Activated T-helper 1 cell treated with anti-CD3 and anti-CD28 coated beads, Interleukin-2, amount 50 U/mL, for 16 hours (primary cell): ENCODE results near the gene FAM20C.

ENCODE experiments used
- DNase-seq, 2 donors: peaks; one replicate each; pipeline ENCODE4 v3.0.0-alpha.2; 2020; ENCODE audit warnings: low read depth in 1 of 2, low spot score in 1 of 2

Gene FAM20C

GRCh38 chr7:266851-267840 lies 74.8 kb downstream of the FAM20C start:
- no peak for DNase-seq

GRCh38 chr7:268991-269390 lies 76.6 kb downstream of the FAM20C start:
- DNase-seq = no peak

GRCh38 chr7:269721-270120 lies 77.3 kb downstream of the FAM20C start:
- no peak for DNase-seq

- no peak for DNase-seq
These were observed 78.1 kb downstream of the FAM20C start for GRCh38 chr7:270351-270983.

- DNase-seq = no peak
These were observed 79.1 kb downstream of the FAM20C start for GRCh38 chr7:271266-272107.

- no peak for DNase-seq
These were observed 79.8 kb downstream of the FAM20C start for GRCh38 chr7:272108-272615.

- no peak for DNase-seq
These were observed 80.3 kb downstream of the FAM20C start for GRCh38 chr7:272631-273030.

- no peak for DNase-seq
These were observed 81.0 kb downstream of the FAM20C start for GRCh38 chr7:273327-273726.

- no peak for DNase-seq
These were observed 81.9 kb downstream of the FAM20C start for GRCh38 chr7:274266-274665.

- DNase-seq = no peak
These were observed 84.0 kb downstream of the FAM20C start for GRCh38 chr7:276230-276835.

- no peak for DNase-seq
These were observed 84.9 kb downstream of the FAM20C start for GRCh38 chr7:277228-277627.

GRCh38 chr7:278081-278480 lies 85.7 kb downstream of the FAM20C start:
- DNase-seq = no peak

- no peak for DNase-seq
These were observed 87.5 kb downstream of the FAM20C start for GRCh38 chr7:279821-280220.

GRCh38 chr7:280461-280860 lies 88.1 kb downstream of the FAM20C start:
- no peak for DNase-seq

GRCh38 chr7:281637-282036 lies 89.3 kb downstream of the FAM20C start:
- DNase-seq = no peak

GRCh38 chr7:282621-283020 lies 90.2 kb downstream of the FAM20C start:
- DNase-seq = no peak

- no peak for DNase-seq
These were observed 92.7 kb downstream of the FAM20C start for GRCh38 chr7:284762-285722.

GRCh38 chr7:285731-286130 lies 93.4 kb downstream of the FAM20C start:
- DNase-seq = no peak

GRCh38 chr7:286266-286665 lies 93.9 kb downstream of the FAM20C start:
- DNase-seq = no peak

- DNase-seq = no peak
These were observed 96.3 kb downstream of the FAM20C start for GRCh38 chr7:288671-289101.
